ENCODE results near the gene ENO1. TPM values are rescaled to one million over a fixed set of nuclear protein-coding genes. Genes with fewer than 3 reads are reported as not detected.
"Not testable (repeated sequence)": the region's sequence is repeated elsewhere in the genome, so short reads cannot be mapped to it uniquely, and the experiment has no call there.

Gene ENO1
- polyA plus RNA-seq, 1 donor from 2014 or later = 728 TPM

DNA sequence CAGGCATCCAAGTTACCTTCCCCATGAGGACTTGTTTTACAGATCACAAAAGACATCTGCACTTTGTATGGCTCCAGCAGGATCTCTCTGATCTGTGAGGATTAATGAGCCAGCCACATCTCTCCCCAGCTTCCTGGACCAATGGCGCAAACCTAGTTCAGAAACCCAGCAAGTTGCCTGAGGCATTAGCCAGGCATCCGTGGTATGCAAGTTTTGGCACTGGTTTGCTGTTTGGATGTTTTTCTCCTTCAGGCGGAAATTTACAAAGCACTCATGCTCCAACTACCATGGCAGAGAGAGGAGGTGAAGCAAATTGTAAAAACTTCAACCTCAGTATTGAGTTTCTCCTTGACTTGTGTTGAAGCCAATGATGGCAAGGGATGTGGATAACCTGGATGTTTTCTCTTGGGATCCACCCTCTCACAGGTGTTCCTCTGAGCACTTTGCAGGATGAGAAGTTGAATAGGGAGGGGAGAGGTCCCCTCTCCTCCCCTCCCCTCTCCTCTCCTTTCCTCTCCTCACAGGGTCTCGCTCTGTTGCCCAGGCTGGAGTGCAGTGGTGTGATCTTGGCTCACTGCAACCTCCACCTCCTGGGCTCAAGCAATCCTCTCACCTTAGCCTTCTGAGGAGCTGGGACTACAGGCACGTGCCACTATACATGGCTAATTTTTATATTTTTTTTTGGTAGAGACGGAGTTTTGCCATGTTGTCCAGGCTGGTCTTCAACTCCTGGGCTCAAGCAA lies 25.6 kb upstream of the ENO1 start:
- peaks cover 0 to 4% (median 1%) of the 10 kb centered on the region in 3 donors for H3K4me1 Mint-ChIP-seq
- no peak overlapping the region for H3K4me3 Mint-ChIP-seq
- H3K36me3 Mint-ChIP-seq = no peaks in the 10 kb centered on the region
- peaks cover 1% of the 10 kb centered on the region for H3K27me3 Mint-ChIP-seq
- no peaks in the 10 kb centered on the region for H3K9me3 Mint-ChIP-seq
- H3K27ac Mint-ChIP-seq = no peak overlapping the region

DNA sequence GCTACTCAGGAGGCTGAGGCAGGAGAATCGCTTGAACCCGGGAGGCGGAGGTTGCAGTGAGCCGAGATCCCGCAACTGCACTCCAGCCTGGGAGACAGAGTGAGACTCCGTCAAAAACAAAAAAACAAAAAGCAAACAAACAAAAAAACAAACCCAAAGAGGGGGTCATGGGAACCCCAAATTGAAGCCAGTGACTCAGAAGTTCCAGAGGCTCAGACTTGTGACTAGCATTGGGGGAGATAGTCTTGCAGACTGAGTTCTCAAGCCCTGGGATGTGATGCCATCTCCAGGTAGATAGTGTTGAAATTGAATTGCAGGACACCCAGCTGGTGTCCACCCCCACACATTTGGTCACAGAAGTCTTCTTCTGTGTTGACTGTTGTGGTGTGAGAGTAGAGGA lies 24.9 kb upstream of the ENO1 start:
- peaks cover 1% of the 10 kb centered on the region for H3K27me3 Mint-ChIP-seq
- no peak overlapping the region for H3K4me3 Mint-ChIP-seq
- H3K4me1 Mint-ChIP-seq = peaks cover 0 to 4% (median 1%) of the 10 kb centered on the region in 3 donors
- peaks cover 0 to 5% (median 3%) of the 10 kb centered on the region in 3 donors for H3K9me3 Mint-ChIP-seq
- H3K36me3 Mint-ChIP-seq = no peaks in the 10 kb centered on the region
- no peak overlapping the region for H3K27ac Mint-ChIP-seq

DNA sequence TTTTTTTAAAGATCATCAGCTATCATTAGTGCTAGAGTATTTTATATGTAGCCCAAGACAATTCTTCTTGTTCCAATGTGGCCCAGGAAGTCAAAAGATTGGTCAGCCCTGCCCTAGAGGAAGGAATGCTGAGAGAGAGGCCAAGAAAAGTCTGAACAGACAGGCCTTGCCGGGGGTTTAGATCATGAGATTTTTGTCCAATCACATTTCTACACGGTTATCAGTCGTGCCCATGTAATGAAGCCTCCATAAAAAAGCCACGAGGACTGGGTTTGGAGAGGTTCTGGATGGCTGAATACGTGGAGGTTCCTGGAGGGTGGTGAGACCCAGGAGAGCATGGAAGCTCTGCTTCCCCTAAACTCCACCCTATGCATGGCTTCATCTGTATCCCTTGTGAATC lies 24.3 kb upstream of the ENO1 start:
- Mint-ChIP-seq H3K36me3 (no peaks in the 10 kb centered on the region), H3K4me3 (no peak overlapping the region), H3K27me3 (peaks cover 1% of the 10 kb centered on the region), H3K27ac (no peak overlapping the region), H3K4me1 (peaks cover 0 to 2% (median 1%) of the 10 kb centered on the region in 3 donors), H3K9me3 (peaks cover 0 to 5% (median 3%) of the 10 kb centered on the region in 3 donors)

DNA sequence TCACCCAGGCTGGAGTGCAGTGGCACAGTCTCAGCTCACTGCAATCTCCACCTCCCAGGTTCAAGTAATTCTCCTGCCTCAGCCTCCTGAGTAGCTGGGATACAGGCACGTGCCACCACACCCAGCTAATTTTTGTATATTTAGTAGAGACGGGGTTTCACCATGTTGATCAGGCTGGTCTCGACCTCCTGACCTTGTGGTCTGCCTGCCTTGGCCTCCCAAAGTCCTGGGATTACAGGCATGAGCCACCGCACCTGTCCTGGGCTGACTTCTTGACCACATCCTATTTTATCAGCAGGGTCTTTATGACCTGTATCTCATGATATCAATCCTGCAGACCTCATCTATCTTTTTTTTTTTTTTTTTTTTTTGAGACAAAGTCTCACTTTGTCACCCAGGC lies 22.2 kb upstream of the ENO1 start:
- not testable (repeated sequence) for H3K36me3 Mint-ChIP-seq, H3K4me1 Mint-ChIP-seq, H3K27me3 Mint-ChIP-seq, H3K9me3 Mint-ChIP-seq, H3K27ac Mint-ChIP-seq
- peak overlapping the region in 1 of 4 donors; percentile 63 for H3K4me3 Mint-ChIP-seq

DNA sequence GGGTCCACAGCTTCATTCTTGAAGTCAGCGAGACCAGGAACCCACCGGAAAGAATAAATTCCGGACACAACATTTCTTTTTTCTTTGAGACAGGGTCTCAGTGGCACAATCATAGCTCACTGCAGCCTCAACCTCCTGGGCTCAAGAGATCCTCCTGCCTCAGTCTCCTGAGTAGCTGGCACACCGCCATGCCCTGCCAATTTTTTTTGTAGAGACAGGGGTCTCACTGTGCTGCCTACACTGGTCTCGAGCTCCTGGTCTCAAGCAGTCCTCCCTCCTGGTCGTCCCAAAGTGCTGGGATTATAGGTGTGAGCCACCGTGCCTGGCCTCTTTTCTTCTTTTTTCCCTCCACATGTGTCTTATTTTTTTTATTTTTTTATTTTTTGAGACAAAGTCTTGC lies 20.6 kb upstream of the ENO1 start:
- no peaks in the 10 kb centered on the region for H3K36me3 Mint-ChIP-seq
- H3K4me1 Mint-ChIP-seq = peaks cover 0 to 1% (median 0%) of the 10 kb centered on the region in 3 donors
- H3K27me3 Mint-ChIP-seq = peaks cover 1% of the 10 kb centered on the region
- H3K9me3 Mint-ChIP-seq = peaks cover 0 to 5% (median 3%) of the 10 kb centered on the region in 3 donors
- no peak overlapping the region for H3K4me3 Mint-ChIP-seq
- H3K27ac Mint-ChIP-seq = peak overlapping the region in 1 of 3 donors; percentile 39

DNA sequence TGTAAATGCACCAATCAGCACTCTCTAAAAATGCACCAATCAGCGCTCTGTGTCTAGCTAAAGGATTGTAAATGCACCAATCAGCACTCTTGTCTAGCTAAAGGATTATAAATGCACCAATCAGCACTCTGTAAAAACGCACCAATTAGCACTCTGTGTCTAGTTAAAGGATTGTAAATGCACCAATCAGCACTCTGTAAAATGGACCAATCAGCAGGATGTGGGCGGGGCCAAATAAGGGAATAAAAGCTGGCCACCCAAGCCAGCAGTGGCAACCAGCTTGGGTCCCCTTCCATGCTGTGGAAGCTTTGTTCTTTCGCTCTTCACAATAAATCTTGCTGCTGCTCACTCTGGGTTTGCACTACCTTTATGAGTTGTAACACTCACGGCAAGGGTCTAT lies 19.9 kb upstream of the ENO1 start:
- not testable (repeated sequence) for H3K9me3 Mint-ChIP-seq, H3K4me1 Mint-ChIP-seq, H3K27ac Mint-ChIP-seq, H3K36me3 Mint-ChIP-seq, H3K27me3 Mint-ChIP-seq
- H3K4me3 Mint-ChIP-seq = peak overlapping the region in 1 of 4 donors; percentile 58

DNA sequence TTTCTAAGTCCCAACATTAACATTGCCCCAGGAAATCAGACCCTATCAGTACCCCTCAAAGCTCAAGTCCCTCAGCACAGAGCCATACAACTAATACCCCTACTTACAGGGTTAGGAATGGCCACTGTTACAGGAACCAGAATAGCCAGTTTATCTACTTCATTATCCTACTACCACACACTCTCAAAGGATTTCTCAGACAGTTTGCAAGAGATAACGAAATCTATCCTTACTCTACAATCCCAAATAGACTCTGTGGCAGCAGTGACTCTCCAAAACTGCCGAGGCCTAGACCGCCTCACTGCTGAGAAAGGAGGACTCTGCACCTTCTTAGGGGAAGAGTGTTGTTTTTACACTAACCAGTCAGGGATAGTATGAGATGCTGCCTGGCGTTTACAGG lies 19.0 kb upstream of the ENO1 start:
- H3K4me1 Mint-ChIP-seq, H3K36me3 Mint-ChIP-seq, H3K27ac Mint-ChIP-seq, H3K4me3 Mint-ChIP-seq, H3K9me3 Mint-ChIP-seq, H3K27me3 Mint-ChIP-seq: not testable (repeated sequence)

DNA sequence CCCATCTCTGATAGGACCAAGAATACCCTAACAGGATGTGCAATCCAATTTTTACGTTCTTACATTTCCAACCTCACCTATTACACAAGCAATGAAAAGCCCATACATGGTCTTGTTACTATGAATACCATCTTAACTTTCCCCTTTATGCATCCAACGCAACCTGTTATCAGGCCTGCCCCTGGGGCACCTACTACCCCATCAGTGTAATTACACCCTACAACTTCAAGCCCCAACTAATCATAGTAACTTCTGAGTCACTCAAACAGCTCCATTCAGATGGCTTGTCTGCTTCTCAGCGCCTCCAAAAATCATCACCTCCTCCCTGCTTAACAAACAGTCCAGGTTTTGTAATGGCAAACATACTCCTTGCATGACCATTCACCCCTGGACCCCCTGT lies 18.3 kb upstream of the ENO1 start:
- H3K9me3 Mint-ChIP-seq, H3K27me3 Mint-ChIP-seq, H3K36me3 Mint-ChIP-seq, H3K4me1 Mint-ChIP-seq, H3K4me3 Mint-ChIP-seq, H3K27ac Mint-ChIP-seq: not testable (repeated sequence)

DNA sequence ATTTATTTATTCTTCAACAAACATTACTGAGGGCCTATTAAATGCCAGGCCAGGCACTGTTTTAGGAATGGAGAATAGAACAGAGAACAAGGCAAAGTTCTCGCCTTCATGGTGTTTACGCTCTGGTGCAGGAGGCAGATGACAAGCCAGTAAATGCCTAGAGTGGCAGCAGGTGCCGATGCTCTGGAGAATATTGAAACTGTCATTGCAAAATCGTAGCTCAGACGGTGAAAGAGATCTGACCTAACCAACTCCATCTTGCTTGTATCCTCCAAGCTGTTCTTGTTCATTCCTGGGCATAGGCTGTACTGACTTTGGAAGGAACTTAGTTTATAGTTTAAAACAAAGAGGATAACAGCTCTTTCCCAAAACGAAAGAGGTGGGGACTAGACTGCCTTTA lies 13.5 kb upstream of the ENO1 start:
- Mint-ChIP-seq H3K27me3 (no peaks in the 10 kb centered on the region), H3K4me1 (no peaks in the 10 kb centered on the region), H3K36me3 (no peaks in the 10 kb centered on the region), H3K27ac (no peak overlapping the region), H3K4me3 (no peak overlapping the region), H3K9me3 (no peaks in the 10 kb centered on the region)

DNA sequence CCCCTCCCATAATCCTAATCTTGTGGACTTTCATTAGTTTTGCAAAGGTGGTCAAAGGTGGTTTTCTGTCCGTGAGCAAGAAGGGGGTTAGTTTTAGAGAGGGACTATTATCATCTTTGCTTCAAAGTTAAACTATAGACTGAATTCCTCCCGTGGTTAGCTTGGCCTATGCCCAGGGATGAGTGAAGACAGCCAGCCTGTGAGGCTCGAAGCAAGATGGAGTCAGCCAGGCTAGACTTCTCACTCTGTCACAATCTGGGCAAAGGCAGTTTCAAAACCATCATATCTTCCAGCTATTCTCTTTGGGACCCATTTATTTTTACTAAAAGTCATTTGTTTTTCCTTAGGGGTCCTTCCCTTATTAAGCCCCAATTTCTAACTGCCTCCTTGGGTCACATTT lies 12.9 kb upstream of the ENO1 start:
- Mint-ChIP-seq H3K27ac (no peak overlapping the region), H3K36me3 (no peaks in the 10 kb centered on the region)

DNA sequence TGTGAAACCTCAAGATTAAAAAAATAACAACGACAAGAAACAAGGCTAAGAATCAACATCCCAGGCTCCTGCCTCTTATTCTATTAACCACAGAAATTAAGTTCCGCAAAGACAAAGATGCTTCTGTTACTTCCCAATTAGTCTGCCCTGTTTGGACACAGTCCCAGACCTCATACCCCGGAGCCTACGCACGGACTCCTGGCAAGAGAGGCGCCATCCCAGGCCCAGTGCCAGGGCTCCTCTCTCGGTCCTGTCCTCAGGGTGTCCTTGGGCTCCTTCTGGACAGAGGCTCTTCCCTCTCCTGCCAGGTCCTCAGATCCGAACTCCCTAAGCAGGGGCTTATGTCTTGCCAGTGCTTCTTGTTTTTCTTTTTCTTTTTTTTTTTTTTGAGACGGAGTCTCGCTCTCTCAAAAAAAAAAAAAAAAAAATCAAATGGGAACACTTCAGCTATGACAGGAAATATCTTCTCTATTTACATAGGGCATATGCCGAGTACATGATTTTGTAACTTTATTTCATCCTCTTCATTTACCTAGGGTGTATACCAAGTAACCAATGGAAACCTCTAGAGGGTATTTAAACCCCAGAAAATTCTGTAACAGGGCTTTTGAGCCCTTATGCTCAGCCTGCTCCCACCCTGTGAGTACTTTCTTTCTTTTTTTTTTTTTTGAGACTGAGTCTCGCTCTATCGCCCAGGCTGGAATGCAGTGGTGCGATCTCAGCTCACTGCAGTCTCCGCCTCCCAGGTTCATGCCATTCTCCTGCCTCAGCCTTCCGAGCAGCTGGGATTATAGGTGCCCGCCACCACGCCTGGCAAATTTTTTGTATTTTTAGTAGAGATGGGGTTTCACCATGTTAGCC lies 11.7 kb upstream of the ENO1 start:
- Mint-ChIP-seq H3K4me1 (no peaks in the 10 kb centered on the region), H3K27ac (no peak overlapping the region), H3K27me3 (no peaks in the 10 kb centered on the region), H3K36me3 (no peaks in the 10 kb centered on the region), H3K4me3 (no peak overlapping the region), H3K9me3 (no peaks in the 10 kb centered on the region)

More for the DNA sequence above, 12.9 kb upstream of the ENO1 start:
- Mint-ChIP-seq H3K9me3 (no peaks in the 10 kb centered on the region), H3K4me3 (no peak overlapping the region), H3K27me3 (no peaks in the 10 kb centered on the region), H3K4me1 (no peaks in the 10 kb centered on the region)

DNA sequence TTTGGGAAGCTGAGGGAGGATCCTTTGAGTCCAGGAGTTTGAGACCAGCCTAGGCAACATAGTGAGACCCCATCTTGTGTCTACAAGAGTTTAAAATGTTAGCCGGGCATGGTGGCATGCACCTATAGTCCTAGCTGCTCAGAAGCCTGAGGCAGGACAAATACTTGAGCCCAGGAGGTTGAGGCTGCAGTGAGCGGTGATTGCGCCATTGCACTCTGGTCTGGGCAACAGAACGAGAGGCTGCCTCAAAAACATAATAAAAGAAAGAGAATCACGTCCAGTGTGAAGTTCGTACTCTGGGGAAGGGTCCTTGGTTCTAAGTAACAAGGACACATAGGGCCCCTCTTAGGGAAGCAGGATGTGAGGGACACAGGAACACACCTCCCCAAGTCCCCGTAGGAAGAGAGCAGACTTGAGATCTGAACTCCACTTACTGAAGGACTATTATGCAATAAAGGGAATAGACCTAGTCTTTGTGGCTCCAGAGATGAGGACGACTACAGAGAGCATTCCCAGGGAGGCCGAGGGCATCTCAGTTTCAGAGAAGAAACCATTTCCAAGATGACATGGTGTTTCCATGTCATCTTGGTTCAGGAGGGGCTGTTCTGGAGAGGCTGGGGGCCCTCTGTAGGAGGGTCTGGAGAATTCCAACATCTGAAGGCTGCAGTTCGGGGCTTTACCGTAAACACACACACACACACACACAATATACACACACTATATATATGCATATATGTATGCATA lies 10.8 kb upstream of the ENO1 start:
- H3K4me1 Mint-ChIP-seq = no peaks in the 10 kb centered on the region
- no peak overlapping the region for H3K4me3 Mint-ChIP-seq
- H3K27ac Mint-ChIP-seq = no peak overlapping the region
- no peaks in the 10 kb centered on the region for H3K27me3 Mint-ChIP-seq
- H3K36me3 Mint-ChIP-seq = no peaks in the 10 kb centered on the region
- H3K9me3 Mint-ChIP-seq = no peaks in the 10 kb centered on the region

DNA sequence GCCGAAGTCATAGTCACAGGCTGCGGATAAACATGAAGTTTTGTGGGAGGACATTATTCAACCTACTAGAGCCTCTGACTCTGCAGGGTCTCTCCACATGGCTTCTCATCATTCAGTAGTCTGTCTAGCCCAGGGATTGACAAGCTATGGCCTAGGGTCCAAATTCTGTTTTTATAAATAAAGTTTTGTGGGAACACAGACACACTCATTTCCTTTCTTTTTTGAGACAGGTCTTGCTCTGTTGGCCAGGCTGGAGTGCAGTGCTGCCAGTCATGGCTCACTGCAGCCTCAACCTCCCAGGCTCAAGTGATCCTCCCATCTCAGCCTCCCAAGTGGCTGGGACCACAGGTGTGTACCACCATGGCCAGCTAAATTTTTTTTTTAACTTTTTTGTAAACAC lies 8.1 kb upstream of the ENO1 start:
- no peaks in the 10 kb centered on the region for H3K9me3 Mint-ChIP-seq
- H3K4me1 Mint-ChIP-seq = no peaks in the 10 kb centered on the region
- no peaks in the 10 kb centered on the region for H3K36me3 Mint-ChIP-seq
- no peaks in the 10 kb centered on the region for H3K27me3 Mint-ChIP-seq
- no peak overlapping the region for H3K27ac Mint-ChIP-seq
- H3K4me3 Mint-ChIP-seq = no peak overlapping the region

DNA sequence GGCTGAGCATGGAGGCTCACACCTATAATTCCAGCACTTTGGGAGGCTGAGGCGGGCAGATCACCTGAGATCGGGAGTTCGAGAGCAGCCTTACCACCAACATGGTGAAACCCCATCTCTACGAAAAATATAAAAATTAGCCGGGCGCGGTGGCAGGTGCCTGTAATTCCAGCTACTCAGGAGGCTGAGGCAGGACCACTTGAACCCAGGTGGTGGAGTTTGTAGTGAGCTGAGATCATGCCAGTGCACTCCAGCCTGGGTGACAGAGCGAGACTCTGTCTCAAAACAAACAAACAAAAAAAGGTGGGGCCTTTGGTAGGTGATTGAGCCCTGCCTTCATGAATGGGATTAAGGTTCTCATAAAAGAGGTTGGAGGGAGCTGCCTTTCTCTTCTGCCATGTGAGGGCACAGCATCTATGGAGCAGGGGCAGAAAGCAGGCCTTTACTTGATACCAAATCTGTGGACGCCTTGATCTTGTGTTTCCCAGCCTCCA lies 7.6 kb upstream of the ENO1 start:
- H3K27me3 Mint-ChIP-seq, H3K36me3 Mint-ChIP-seq, H3K9me3 Mint-ChIP-seq, H3K4me1 Mint-ChIP-seq, H3K4me3 Mint-ChIP-seq: not testable (repeated sequence)
- peak overlapping the region in 1 of 3 donors; percentile 50 for H3K27ac Mint-ChIP-seq

DNA sequence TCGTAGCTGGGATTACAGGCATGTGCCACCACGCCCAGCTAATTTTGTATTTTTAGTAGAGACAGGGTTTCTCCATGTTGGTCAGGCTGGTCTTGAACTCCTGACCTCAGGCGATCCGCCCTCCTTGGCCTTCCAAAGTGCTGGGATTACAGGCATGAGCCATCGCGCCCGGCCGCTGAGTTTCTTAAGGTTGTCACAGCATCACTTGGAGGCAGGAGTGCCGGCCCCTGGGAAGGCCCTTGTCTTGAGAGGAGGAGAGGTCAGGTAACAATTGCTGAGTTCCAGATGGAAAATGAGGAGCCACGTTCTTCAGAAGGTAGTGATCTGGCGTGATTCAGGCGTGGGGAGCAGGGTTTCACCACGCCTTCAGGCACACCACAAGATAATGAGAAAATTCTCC lies 5.6 kb upstream of the ENO1 start:
- not testable (repeated sequence) for H3K4me3 Mint-ChIP-seq, H3K36me3 Mint-ChIP-seq, H3K27me3 Mint-ChIP-seq, H3K9me3 Mint-ChIP-seq
- Mint-ChIP-seq H3K27ac (peak overlapping the region in 1 of 3 donors; percentile 76), H3K4me1 (peaks cover 8 to 10% (median 10%) of the 10 kb centered on the region in 3 donors)

Data from IgD-negative memory B cell (primary cell).